ENCODE results near the gene METTL5. TPM values are rescaled to one million over a fixed set of nuclear protein-coding genes. Genes with fewer than 3 reads are reported as not detected.
"Not testable (repeated sequence)": the region's sequence is repeated elsewhere in the genome, so short reads cannot be mapped to it uniquely, and the experiment has no call there.

METTL5 gene
- 46.1 and 54.1 TPM in 2 replicates for total RNA-seq

DNA sequence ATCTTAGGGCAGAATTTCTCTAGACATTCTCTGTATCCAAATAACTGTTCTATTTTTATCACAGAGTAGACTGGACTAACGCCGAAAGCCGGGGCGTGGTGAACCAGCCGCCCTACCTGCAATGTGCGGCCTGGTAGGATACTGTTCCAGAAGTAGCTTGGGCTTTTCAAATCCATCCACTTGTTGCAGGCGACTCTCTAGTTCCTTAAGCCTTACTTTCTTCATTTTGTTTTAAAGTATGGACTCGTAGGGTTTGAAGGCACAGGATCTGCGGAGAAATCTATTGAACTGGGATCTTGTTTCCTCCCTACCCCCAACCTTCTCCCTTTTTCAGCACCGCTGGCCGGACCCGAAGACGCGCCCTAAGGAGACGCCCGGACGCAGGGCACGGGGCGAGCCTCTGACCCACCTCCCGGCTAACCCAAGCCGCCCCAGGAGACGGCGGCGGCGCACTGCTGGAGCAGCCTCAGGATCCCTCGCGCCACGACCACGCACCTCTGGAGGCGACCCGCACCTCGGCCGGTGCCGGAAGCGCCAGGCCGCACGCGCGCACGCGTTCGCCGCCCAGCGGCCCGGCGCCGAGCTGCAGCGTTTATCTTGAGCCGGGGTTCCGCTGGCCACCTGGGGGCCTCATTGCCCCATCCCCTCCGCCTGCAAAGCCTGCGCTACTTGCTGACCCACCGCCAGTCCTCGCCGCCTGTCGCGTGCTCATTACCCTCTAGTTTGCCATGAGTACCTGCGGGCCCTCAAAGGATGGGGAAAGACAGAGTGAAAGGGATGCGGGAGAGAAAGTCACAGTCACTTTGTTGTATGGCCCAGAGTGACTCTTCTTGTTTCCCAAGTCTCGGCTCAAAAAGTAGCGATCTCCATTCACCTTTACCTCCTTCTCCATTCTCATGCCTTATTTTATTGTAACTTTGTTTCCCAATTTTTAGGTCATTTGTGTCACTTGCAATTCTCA, at the start of gene METTL5:
METTL5 (minus strand) TSS at position 533 of the 961 bp plus-strand sequence; CDS start at position 225, 308 bp downstream.
- H3K4me3 ChIP-seq (ENCODE audit: low read depth, low read length): peak within 1 kb of the TSS; percentile 58
- H3K27me3 ChIP-seq (ENCODE audit: control insufficient read depth, insufficient read depth, low read length): no peaks in the 10 kb centered on the region
- TF ChIP-seq, protein P1, sequence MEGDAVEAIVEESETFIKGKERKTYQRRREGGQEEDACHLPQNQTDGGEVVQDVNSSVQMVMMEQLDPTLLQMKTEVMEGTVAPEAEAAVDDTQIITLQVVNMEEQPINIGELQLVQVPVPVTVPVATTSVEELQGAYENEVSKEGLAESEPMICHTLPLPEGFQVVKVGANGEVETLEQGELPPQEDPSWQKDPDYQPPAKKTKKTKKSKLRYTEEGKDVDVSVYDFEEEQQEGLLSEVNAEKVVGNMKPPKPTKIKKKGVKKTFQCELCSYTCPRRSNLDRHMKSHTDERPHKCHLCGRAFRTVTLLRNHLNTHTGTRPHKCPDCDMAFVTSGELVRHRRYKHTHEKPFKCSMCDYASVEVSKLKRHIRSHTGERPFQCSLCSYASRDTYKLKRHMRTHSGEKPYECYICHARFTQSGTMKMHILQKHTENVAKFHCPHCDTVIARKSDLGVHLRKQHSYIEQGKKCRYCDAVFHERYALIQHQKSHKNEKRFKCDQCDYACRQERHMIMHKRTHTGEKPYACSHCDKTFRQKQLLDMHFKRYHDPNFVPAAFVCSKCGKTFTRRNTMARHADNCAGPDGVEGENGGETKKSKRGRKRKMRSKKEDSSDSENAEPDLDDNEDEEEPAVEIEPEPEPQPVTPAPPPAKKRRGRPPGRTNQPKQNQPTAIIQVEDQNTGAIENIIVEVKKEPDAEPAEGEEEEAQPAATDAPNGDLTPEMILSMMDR (IDR thresholded peaks at IDR 0.05; ENCODE audit: insufficient read depth, low read length, poor library complexity, severe bottlenecking): peak; percentile 79
- peak; percentile 10 for DNase-seq (ENCODE audit: low read depth)
- H3K36me3 ChIP-seq (ENCODE audit: control insufficient read depth, insufficient read depth, low read length): no peaks in the 10 kb centered on the region

DNA sequence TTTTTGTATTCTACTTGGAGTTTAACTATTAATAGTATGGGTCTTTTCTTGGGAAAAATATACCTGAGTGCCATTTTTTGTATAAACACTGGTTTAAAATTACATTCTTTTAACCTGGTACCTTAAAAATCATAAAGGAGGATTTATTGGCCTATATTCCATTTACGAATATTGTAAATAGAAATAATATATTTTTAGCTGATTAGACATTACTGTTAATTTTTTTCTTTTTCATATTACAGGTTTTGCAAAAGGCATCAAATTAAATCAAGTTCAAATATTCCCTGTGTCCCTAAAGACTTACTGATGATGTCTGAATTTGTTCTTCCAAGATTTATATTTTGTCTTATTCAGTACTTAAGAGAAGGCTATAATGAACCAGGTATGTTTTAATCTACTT, 47.3 kb upstream of the METTL5 start:
- TF ChIP-seq, protein P1 (IDR thresholded peaks at IDR 0.05; ENCODE audit: insufficient read depth, low read length, poor library complexity, severe bottlenecking): no peak
- H3K36me3 ChIP-seq (ENCODE audit: control insufficient read depth, insufficient read depth, low read length): no peaks in the 10 kb centered on the region
- H3K27me3 ChIP-seq (ENCODE audit: control insufficient read depth, insufficient read depth, low read length): no peaks in the 10 kb centered on the region
- DNase-seq (ENCODE audit: low read depth): no peak
- no peak overlapping the region for H3K4me3 ChIP-seq (ENCODE audit: low read depth, low read length)

DNA sequence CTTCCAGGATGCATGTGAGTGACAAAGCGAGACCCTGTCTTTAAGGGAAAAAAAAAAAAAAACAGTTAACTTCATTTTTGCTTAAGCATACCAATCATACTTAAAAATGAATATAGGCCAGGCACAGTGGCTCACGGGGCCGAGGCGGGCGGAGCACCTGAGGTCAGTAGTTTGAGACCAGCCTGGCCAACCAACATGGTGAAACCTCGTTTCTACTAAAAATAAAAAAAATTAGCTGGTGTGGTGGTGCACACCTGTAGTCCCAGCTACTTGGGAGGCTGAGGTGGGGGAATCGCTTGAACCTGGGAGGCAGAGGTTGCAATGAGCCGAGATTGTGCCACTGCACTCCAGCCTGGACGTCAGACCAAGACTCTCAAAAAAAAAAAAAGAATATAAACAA, 46.7 kb upstream of the METTL5 start:
- not testable (repeated sequence) for H3K4me3 ChIP-seq (ENCODE audit: low read depth, low read length); H3K27me3 ChIP-seq (ENCODE audit: control insufficient read depth, insufficient read depth, low read length); DNase-seq (ENCODE audit: low read depth); H3K36me3 ChIP-seq (ENCODE audit: control insufficient read depth, insufficient read depth, low read length)

DNA sequence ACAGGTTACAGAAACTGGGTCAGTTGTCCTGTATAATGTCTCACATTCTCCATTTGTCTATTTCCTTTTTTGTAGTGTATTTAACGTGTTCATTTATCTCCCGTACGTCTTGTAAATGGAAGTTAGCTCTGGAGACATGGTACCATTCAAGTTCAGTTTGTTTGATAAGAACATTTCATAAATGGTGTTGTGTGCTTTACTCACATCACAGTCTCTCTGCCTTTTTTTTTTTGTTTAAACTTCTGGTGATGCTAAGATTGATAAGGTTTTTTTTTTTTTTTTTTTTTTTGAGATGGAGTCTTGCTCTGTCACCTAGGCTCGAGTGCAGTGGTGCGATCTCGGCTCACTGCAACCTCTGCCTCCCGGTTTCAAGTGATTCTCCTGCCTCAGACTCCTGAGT, 44.2 kb upstream of the METTL5 start:
- TF ChIP-seq, protein P1 (IDR thresholded peaks at IDR 0.05; ENCODE audit: insufficient read depth, low read length, poor library complexity, severe bottlenecking): no peak
- H3K4me3 ChIP-seq (ENCODE audit: low read depth, low read length): no peak overlapping the region
- DNase-seq (ENCODE audit: low read depth): no peak
- no peaks in the 10 kb centered on the region for H3K36me3 ChIP-seq (ENCODE audit: control insufficient read depth, insufficient read depth, low read length)
- no peaks in the 10 kb centered on the region for H3K27me3 ChIP-seq (ENCODE audit: control insufficient read depth, insufficient read depth, low read length)

DNA sequence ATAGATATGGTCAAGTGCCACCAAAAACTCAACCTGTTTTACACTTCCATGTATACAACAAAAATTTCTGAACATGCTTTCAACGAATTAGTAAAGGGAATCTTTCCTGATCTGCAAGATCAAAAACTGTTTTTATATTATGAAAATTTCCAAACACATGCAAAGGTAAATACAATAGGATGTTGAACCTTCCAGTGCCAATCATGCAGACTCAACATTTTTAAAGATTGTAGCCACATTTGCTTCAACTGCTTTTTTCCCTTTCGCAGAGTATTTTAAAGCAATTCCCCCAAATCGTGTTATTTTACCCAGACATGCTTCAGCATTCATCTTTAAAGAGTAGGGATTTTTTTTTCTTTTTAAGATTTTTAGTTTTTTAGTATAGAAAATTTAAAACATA, 42.9 kb upstream of the METTL5 start:
- TF ChIP-seq, protein P1 (IDR thresholded peaks at IDR 0.05; ENCODE audit: insufficient read depth, low read length, poor library complexity, severe bottlenecking): no peak
- DNase-seq (ENCODE audit: low read depth): no peak
- Histone ChIP-seq H3K4me3 (ENCODE audit: low read depth, low read length) (no peak overlapping the region), H3K36me3 (ENCODE audit: control insufficient read depth, insufficient read depth, low read length) (no peaks in the 10 kb centered on the region), H3K27me3 (ENCODE audit: control insufficient read depth, insufficient read depth, low read length) (no peaks in the 10 kb centered on the region)

DNA sequence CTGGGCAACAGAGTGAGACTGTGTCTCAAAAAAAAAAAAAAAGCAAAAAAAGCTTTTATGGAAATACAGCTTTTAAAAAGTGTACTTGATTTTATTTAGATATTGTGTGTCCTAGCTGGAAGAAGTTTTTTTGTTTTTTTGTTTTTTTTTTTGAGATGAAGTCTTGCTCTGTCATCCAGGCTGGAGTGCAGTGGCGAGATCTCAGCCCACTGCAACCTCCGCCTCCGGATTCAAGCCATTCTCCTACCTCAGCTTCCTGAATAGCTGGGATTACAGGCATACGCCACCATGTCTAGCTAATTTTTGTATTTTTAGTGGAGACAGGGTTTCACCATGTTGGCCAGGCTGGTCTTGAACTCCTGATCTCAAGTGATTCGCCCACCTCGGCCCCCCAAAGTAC, 41.5 kb upstream of the METTL5 start:
- H3K27me3 ChIP-seq (ENCODE audit: control insufficient read depth, insufficient read depth, low read length); H3K4me3 ChIP-seq (ENCODE audit: low read depth, low read length); DNase-seq (ENCODE audit: low read depth); H3K36me3 ChIP-seq (ENCODE audit: control insufficient read depth, insufficient read depth, low read length): not testable (repeated sequence)

DNA sequence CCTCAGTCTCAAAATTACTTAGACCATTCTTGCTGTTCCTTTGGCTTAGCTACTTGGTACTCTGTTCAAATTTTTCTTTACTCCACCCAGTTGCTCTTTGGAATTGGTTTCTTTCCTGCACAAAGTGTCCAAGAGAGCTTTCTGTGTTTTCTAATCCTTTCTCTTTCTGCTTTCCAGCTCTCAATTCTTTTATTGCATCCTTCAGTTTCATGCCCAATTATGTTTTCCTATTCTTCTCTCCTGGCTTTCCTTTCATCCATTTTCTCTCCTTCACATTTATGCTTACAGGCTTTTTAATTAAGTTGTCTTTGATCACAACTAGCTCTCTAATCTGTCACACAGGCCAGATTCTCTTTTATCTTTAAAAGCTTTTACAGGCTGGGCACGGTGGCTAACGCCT, 40.8 kb upstream of the METTL5 start:
- TF ChIP-seq, protein P1 (IDR thresholded peaks at IDR 0.05; ENCODE audit: insufficient read depth, low read length, poor library complexity, severe bottlenecking): no peak
- Histone ChIP-seq H3K4me3 (ENCODE audit: low read depth, low read length) (no peak overlapping the region), H3K27me3 (ENCODE audit: control insufficient read depth, insufficient read depth, low read length) (no peaks in the 10 kb centered on the region), H3K36me3 (ENCODE audit: control insufficient read depth, insufficient read depth, low read length) (no peaks in the 10 kb centered on the region)
- DNase-seq (ENCODE audit: low read depth): no peak
